RWPE1 (cell line): Measurements from ENCODE around the gene NHS.

Experiments used
- CTCF ChIA-PET: fragments of 350-600 bp; sonication (Branson Sonifier 250); formaldehyde crosslinking; extraction: SDS; loops from one replicate; lab custom pipeline; 2021; lab: Yijun Ruan, JAX
- POLR2A ChIA-PET: fragments of 400-600 bp; formaldehyde crosslinking; extraction: SDS; loops from one replicate; lab custom pipeline; 2020; ENCODE audit warnings: antibody characterized with exemption; ENCODE audit not compliant: low non-redundant PET; lab: Yijun Ruan, JAX
- DNase-seq: peaks from one replicate; pipeline ENCODE4 v3.0.0; 2012; ENCODE audit warnings: low spot score
- H3K27ac ChIP-seq: fragments of 450-650 bp; 2 replicates; pipeline ENCODE4 v1.5.1; 2017
- CTCF ChIP-seq: fragments of 450-650 bp; conservative IDR thresholded peaks from 2 replicates; pipeline ENCODE4 v1.5.1; 2017; ENCODE audit warnings: low read depth, mild to moderate bottlenecking

NHS gene

GRCh38 chrX:17520016-17520615 lies 145.1 kb downstream of the NHS start:
- ChIA-PET CTCF (no interaction called here), POLR2A (no interaction called here)
- no peak overlapping the region for H3K27ac ChIP-seq
- DNase-seq: no peak
- no peak for TF ChIP-seq CTCF

GRCh38 chrX:17521871-17522693 lies 147.1 kb downstream of the NHS start:
- ChIA-PET POLR2A (no interaction called here), CTCF (interaction anchor here (0.5 to 0.9 kb wide), 3 partner anchors 54 to 280 kb away, joined by 3 to 5 read pairs (median 4); no protein-coding TSS in a partner anchor)
- peak; percentile 24 for DNase-seq
- H3K27ac ChIP-seq: no peak overlapping the region
- no peak for TF ChIP-seq CTCF

- no peak overlapping the region for H3K27ac ChIP-seq
- ChIA-PET CTCF (no interaction called here), POLR2A (no interaction called here)
- no peak for TF ChIP-seq CTCF
- no peak for DNase-seq
These were observed 150.3 kb downstream of the NHS start for GRCh38 chrX:17525266-17525665.

GRCh38 chrX:17525762-17526555 lies 151.0 kb downstream of the NHS start:
- H3K27ac ChIP-seq: no peak overlapping the region
- DNase-seq: no peak

GRCh38 chrX:17527135-17527701 lies 152.2 kb downstream of the NHS start:
- CTCF ChIA-PET: no interaction called here
- no peak for TF ChIP-seq CTCF
- no peak overlapping the region for H3K27ac ChIP-seq
- DNase-seq: no peak
- POLR2A ChIA-PET: no interaction called here

More at GRCh38 chrX:17525762-17526555, 151.0 kb downstream of the NHS start:
- CTCF ChIA-PET: no interaction called here
- POLR2A ChIA-PET: no interaction called here
- TF ChIP-seq CTCF: no peak

- no peak for DNase-seq
These were observed 152.9 kb downstream of the NHS start for GRCh38 chrX:17527922-17528321.

More at GRCh38 chrX:17527922-17528321, 152.9 kb downstream of the NHS start:
- H3K27ac ChIP-seq: no peak overlapping the region
- TF ChIP-seq CTCF: no peak
- CTCF ChIA-PET: no interaction called here
- POLR2A ChIA-PET: no interaction called here
